Activated CD8-positive, alpha-beta memory T cell treated with anti-CD3 and anti-CD28 coated beads, Interleukin-2, amount 50 U/mL, for 48 hours (primary cell): ENCODE data around the gene PYROXD2.

ENCODE experiments used
- DNase-seq: peaks from one replicate; pipeline ENCODE4 v3.0.0-alpha.2; 2020

The PYROXD2 gene

GRCh38 chr10:98414932-98415730 is at the start of gene PYROXD2:
TSS of gene PYROXD2 (minus strand) at chr10:98415182. CDS start at chr10:98415135, 47 bp downstream.
- DNase-seq = peak; percentile 64

DNA sequence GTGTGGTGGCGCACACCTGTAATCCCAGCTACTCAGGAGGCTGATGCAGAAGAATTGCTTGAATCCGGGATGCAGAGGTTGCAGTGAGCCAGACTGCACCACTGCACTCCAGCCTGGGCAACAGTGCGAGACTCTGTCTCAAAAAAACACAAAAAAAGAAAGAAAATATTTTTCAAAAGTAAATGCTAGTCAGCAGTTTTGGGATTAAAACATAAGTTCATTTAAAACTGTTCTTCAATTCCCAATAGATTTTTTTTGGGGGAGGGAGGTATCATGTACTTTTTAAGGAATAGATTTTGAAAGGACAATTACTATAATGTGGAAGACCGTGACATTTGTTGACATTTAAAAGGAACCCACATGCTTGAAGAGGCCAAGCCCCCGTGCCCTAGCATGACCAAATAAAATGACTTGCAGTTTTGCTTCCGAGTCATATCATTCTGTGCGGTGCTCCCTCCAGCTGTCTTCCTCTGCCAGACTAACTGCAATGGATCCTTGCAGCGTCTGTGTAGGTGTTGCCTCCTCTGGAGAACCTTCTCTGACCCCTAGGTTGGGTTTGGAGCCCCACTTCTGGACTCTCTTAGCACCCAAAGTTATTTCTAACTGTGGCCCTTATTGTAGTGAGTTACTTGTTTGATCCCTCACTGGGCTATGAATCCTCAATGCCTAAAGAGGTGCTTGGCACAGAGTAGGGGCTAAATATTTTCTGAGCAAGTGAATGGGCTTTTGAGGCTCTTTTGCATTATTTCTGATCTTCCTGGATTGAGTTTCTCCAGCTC is 49.2 kb upstream of the PYROXD2 start:
- no peak for DNase-seq

DNA sequence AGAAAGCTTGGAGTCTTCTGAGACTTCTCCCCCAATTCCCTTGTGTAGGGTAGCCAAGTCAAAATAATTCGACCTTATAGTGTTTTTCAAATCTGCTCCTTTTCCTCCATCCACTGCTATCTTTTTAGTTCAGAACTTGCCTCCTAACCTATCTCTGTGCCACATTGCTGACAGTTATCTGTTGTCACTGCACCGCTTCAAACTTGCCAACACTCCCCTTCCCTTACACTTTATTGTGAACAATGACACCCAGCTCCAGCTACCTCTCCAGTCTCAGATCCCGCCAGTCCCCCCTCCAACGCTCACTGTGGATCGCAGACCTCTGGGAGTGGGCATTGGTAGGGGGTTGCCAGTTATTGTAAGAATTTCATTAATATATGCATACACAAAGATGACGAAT is 48.0 kb upstream of the PYROXD2 start:
- DNase-seq = no peak

DNA sequence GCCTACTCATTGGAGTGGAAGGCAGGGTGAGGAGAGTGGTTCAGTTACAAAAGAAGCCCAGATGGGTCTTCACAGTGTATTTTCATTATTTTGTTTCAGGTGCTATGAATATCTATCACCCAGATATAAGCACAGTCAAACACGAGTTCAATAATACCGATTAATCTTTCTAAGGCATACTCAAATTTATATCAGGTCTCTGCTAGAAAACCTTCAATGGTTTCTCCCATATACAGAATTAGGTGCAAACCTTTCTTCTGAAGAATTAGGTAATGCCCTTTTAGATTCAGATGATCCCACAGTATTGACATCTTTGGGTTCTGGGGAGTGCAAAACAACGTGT is 46.5 kb upstream of the PYROXD2 start:
- DNase-seq = no peak

GRCh38 chr10:98460837-98461499 is 46.0 kb upstream of the PYROXD2 start:
- no peak for DNase-seq

DNA sequence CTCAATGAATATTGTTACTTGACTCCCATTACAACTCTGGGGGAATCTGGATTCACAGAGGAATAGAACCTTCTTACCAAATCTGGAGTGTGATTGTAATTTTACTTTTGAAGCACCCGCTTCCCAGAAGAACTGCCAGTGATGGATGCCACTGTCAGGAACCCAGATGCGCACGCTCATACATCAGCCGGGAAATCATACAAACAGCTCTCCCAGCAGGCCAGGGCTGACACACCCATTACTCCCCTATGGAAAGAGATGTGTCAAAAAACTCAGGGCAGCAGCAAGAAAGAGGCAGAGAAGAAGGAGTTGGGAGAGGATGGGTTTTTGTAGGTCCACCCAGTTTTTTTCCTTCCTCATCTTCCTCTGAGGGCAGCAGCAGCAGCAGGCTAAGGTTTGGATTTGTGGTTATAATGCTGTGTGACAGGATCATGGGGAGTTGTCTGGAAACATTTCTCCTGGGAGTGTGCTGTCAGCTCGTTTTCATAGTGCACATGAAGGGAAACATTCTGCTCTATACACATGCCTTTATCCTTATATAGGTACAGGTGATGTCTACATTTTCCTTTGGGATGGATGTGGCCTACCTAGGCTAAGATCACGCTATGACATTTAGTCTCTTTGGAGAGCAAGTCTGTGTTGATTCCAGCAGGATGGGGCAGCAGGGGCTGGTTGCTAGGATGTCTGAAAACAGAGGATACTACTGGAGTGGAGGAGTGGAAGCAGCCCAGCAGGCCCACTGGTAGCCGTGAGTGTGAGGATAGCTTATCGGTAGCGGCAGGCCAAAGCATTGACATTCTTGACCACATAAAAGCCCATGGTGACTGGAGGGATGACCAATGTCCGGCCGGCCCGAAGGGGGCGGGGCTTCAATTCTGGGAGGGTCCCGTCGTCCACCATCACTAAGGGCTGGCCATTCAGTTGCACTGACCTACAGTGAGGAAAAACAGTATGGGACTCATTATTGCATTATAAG is 44.1 kb upstream of the PYROXD2 start:
- DNase-seq = no peak

DNA sequence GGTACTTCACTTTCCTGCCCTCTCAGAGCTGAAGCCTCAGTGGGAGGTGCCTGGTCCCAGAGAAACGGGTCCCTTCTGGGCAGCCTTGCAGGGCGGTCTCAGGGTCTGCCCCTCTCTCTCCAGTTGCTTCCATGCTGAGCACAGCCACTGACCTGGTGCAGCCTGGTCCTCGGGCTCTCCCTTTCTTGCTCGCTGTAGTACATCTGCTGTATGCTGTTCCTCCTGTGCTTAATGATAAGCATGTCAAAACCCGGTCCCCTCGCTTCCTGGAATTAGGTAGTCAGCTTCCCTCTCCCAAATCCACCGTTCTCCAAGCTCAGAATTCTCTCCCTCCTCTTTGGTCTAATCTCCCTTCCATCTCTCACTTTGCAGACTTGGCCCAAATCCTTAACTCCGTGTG is 42.7 kb upstream of the PYROXD2 start:
- DNase-seq = no peak

GRCh38 chr10:98456686-98457482 is 41.9 kb upstream of the PYROXD2 start:
- no peak for DNase-seq

DNA sequence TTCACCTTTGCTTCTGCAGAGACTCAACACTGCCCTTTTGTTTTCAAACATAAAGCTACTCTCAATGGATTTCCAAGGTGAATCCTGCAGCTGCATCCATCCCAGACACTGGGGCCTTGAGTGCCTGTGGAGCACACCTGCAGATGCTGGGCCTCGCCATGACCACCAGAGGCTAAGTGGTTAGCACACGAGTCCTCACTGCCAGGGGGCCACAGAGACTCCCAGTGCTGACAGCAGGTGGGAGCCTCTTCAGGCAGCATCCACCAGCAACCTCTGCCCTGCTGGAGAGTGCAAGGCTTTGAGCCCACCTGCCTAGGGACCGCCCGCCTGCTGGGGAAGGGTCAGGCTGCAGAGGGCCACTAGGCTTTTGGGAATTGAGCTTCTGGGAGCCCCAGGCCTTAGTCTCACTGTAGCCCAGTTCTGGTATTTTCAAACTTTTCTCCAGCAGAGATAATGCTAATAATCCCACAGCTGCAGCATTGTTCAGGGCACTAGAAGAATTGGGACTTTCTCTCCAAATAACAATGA is 41.1 kb upstream of the PYROXD2 start:
- DNase-seq = no peak

DNA sequence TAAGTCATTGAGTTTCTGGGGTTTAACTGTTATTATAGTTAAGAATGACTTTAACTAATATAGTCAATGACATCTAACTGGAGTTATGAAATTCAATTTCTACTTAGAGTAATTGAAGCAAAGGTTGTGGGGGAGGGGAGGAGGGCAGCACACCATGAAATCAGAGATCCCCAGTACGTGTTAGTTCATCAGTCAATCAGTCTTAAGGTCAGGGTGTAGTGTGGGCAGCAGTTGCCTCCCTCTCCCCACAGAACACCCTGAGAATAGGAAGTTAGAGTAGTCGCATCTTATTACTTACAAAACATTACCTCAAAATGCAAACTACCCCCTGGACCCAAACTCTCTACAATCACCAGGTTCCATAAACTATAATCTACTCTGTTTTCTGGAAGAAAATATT is 38.7 kb upstream of the PYROXD2 start:
- no peak for DNase-seq

- no peak for DNase-seq
Measured at GRCh38 chr10:98450618-98451017, 35.6 kb upstream of the PYROXD2 start.

DNA sequence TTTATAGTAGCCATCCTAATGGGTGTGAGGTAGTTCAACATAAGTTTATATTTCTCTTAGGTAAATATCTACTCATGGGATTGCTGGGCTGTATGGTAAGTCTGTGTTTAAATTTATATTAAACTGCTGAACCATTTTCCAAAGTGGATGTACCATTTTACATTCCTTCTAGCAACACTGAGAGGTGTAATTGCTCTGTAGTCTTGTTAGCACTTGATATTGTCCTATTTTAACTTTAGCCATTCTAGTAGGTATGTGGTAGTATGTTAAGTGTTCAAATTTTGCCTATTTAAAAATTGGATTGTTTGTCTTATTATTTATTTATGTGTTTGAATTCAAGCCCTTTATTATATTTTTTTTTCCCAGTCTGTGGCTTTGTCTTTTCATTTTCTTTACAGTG is 34.3 kb upstream of the PYROXD2 start:
- DNase-seq = no peak

- peak; percentile 93 for DNase-seq
Measured at GRCh38 chr10:98446661-98447221, 31.8 kb upstream of the PYROXD2 start, which contains the start of gene HPS1. TSS of gene HPS1 (minus strand) at chr10:98446935. CDS start at chr10:98443240, 3,695 bp downstream.

DNA sequence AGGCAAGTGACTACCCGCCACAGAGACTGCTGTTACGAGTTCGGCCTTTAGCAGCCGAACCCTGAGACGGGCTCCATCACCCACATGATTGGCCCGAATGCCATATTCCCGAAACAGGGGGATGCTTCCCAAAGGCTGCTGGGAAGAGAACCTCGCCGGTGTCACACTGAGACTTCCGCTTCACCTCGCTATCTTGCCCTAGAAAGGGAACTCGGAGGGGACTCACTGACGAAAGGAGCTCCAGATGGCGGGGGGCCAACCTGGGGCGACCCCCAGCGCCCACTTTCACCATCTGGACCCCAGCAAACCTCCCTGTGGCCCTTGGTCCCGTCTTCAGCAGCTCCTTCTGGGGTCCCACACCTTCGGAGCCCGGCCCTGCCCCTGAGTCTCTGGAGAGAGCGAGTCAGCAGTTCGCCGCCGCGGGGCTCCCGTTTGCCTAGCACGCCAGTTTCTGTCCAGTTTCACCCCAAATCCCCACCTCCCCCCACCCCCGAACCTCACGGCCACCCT is 31.2 kb upstream of the PYROXD2 start:
- peak; percentile 81 for DNase-seq

- no peak for DNase-seq
Measured at GRCh38 chr10:98445200-98445812, 30.3 kb upstream of the PYROXD2 start.

DNA sequence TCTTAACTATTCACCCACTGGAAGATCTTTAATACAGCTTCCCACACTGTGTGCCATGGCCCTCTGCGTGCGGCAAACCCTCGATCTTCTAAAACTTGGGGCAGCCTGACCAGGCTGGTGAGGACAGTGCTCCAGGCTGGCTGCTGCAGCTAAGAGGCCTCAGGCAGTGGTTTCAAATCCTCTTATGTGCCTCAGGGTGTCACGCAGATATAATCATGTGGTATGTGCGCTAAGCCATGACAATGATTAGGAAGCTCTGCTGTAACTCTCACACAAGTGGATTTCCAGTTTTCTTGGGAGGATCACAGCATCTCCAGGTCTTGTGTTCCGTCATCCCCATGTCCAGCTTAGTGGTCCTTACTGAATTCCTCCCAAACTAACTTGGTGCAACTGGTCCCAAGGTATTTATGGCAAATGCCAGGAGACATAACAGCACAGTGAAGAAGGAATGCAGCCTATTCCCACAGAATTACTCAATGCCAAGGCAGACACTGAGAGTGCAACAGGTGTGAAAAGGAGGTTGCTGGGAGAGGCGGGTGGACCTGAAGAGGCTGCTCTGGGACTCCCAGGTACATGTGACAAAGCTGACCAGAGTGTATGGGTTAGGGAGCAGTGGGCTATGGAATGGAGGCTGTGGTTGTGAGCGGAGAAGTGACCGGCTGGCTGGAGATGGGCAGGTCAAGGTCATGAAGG is 29.5 kb upstream of the PYROXD2 start:
- no peak for DNase-seq

DNA sequence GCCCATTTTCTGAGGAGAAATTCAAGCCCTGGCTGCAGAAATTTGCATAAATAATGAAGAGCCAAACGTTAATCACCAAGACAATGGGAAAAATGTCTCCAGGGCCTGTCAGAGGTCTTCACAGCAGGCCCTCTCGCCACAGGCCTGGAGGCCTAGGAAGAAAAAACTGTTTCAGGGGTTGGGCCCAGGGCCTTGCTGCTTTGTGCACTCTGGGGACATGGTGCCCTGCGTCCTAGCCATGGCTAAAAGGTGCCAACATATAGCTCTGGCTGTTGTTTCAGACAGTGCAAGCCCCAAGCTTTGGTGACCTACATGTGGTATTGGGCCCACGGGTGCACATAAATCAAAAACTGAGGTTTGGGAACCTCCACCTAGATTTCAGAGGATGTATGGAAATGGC is 23.7 kb upstream of the PYROXD2 start:
- no peak for DNase-seq

- no peak for DNase-seq
Measured at GRCh38 chr10:98436704-98437103, 21.7 kb upstream of the PYROXD2 start.

GRCh38 chr10:98435178-98435577 is 20.2 kb upstream of the PYROXD2 start:
- no peak for DNase-seq
